COLO829 (cell line): Measurements from ENCODE around the gene RBMX2.
A peak's percentile ranks its signal among the peaks of the same experiment; 100 is the strongest.
"Not testable (repeated sequence)": the region's sequence is repeated elsewhere in the genome, so short reads cannot be mapped to it uniquely, and the experiment has no call there.

ENCODE experiments used
- DNase-seq: peaks from one replicate; pipeline ENCODE4 v3.0.0; 2012; ENCODE audit warnings: low spot score

Gene RBMX2

GRCh38 chrX:130401415-130402207 is at the start of gene RBMX2:
Gene RBMX2 (plus strand): TSS chrX:130401987. CDS start chrX:130402033, 46 bp downstream.
- DNase-seq, result peak; percentile 90

GRCh38 chrX:130352050-130352449 is 49.7 kb upstream of the RBMX2 start:
- DNase-seq, result not testable (repeated sequence)

- no peak for DNase-seq
Measured at GRCh38 chrX:130376077-130376476, 25.7 kb upstream of the RBMX2 start.

GRCh38 chrX:130378024-130378669 is 23.6 kb upstream of the RBMX2 start:
- peak; percentile 14 for DNase-seq

- DNase-seq, result no peak
Measured at GRCh38 chrX:130385520-130385919, 16.3 kb upstream of the RBMX2 start, which contains the start of gene GPR119. Gene GPR119 (minus strand): TSS chrX:130385674. CDS start chrX:130385447, 227 bp downstream.

GRCh38 chrX:130386408-130386808 is 15.4 kb upstream of the RBMX2 start:
- DNase-seq, result no peak

- peak; percentile 77 for DNase-seq
Measured at GRCh38 chrX:130393451-130394074, 8.2 kb upstream of the RBMX2 start.

GRCh38 chrX:130395341-130395740 is 6.4 kb upstream of the RBMX2 start:
- DNase-seq, result no peak

- no peak for DNase-seq
Measured at GRCh38 chrX:130402208-130402684, 459 bp downstream of the RBMX2 start.

- no peak for DNase-seq
Measured at GRCh38 chrX:130413415-130413814, 11.6 kb downstream of the RBMX2 start.

- no peak for DNase-seq
Measured at GRCh38 chrX:130414800-130415199, 13.0 kb downstream of the RBMX2 start.

- no peak for DNase-seq
Measured at GRCh38 chrX:130415201-130415600, 13.4 kb downstream of the RBMX2 start.

GRCh38 chrX:130416785-130417184 is 15.0 kb downstream of the RBMX2 start:
- DNase-seq, result no peak

- no peak for DNase-seq
Measured at GRCh38 chrX:130418066-130418465, 16.3 kb downstream of the RBMX2 start.

- no peak for DNase-seq
Measured at GRCh38 chrX:130418740-130419139, 17.0 kb downstream of the RBMX2 start.

GRCh38 chrX:130419263-130419662 is 17.5 kb downstream of the RBMX2 start:
- no peak for DNase-seq

GRCh38 chrX:130426531-130426930 is 24.7 kb downstream of the RBMX2 start:
- DNase-seq, result no peak

GRCh38 chrX:130429236-130429635 is 27.4 kb downstream of the RBMX2 start:
- not testable (repeated sequence) for DNase-seq

- no peak for DNase-seq
Measured at GRCh38 chrX:130435937-130436336, 34.1 kb downstream of the RBMX2 start.

GRCh38 chrX:130437996-130438395 is 36.2 kb downstream of the RBMX2 start:
- DNase-seq, result not testable (repeated sequence)

GRCh38 chrX:130443875-130444274 is 42.1 kb downstream of the RBMX2 start:
- DNase-seq, result no peak

GRCh38 chrX:130444641-130445336 is 43.0 kb downstream of the RBMX2 start:
- no peak for DNase-seq
